Stimulated activated CD4-positive, alpha-beta T cell treated with anti-CD3 and anti-CD28 coated beads, Interleukin-2, amount 100 ng/mL, for 24 hours (primary cell): ENCODE results near the gene KRT15.
"Not testable (repeated sequence)": the region's sequence is repeated elsewhere in the genome, so short reads cannot be mapped to it uniquely, and the experiment has no call there.

Source experiments
- DNase-seq, 2 donors: peaks; one replicate each; pipeline ENCODE4 v3.0.0-alpha.2; 2020

The KRT15 gene

GRCh38 chr17:41542786-41543185, 24.1 kb upstream of the KRT15 start:
- not testable (repeated sequence) for DNase-seq

- DNase-seq, result no peak
These were observed 23.7 kb upstream of the KRT15 start for GRCh38 chr17:41542357-41542756.

GRCh38 chr17:41540921-41541625, 22.4 kb upstream of the KRT15 start:
- no peak for DNase-seq

- no peak for DNase-seq
These were observed 21.4 kb upstream of the KRT15 start for GRCh38 chr17:41539979-41540701.

GRCh38 chr17:41539071-41539492, 20.4 kb upstream of the KRT15 start:
- DNase-seq, result no peak

GRCh38 chr17:41538565-41538991, 19.9 kb upstream of the KRT15 start:
- DNase-seq, result no peak

- DNase-seq, result no peak
These were observed 19.3 kb upstream of the KRT15 start for GRCh38 chr17:41537990-41538389.

GRCh38 chr17:41537614-41537954, 18.9 kb upstream of the KRT15 start:
- DNase-seq, result no peak

GRCh38 chr17:41536741-41537613, 18.3 kb upstream of the KRT15 start:
- no peak for DNase-seq

GRCh38 chr17:41535764-41536481, 17.2 kb upstream of the KRT15 start:
- no peak for DNase-seq

- DNase-seq, result no peak
These were observed 16.3 kb upstream of the KRT15 start for GRCh38 chr17:41534899-41535546.

GRCh38 chr17:41533613-41534012, 14.9 kb upstream of the KRT15 start:
- no peak for DNase-seq

- no peak for DNase-seq
These were observed 14.4 kb upstream of the KRT15 start for GRCh38 chr17:41532947-41533570.

GRCh38 chr17:41531993-41532392, 13.3 kb upstream of the KRT15 start:
- DNase-seq, result no peak

GRCh38 chr17:41530062-41531048, 11.7 kb upstream of the KRT15 start:
- no peak for DNase-seq

GRCh38 chr17:41529491-41529915, 10.8 kb upstream of the KRT15 start:
- DNase-seq, result no peak

GRCh38 chr17:41528959-41529353, 10.3 kb upstream of the KRT15 start:
- no peak for DNase-seq

GRCh38 chr17:41527063-41528023, 8.7 kb upstream of the KRT15 start:
- DNase-seq, result peak in 1 of 2 donors; percentile 13

GRCh38 chr17:41524261-41524660, 5.6 kb upstream of the KRT15 start:
- DNase-seq, result no peak
